Activated CD4-positive, alpha-beta T cell treated with anti-CD3 and anti-CD28 coated beads for 36 hours (primary cell): ENCODE results near the gene PRCD. TPM values are rescaled to one million over a fixed set of nuclear protein-coding genes. Genes with fewer than 3 reads are reported as not detected.

Experiments
- ATAC-seq: fragments of 200-7000 bp; cut with Tn5 transposase; one replicate; pipeline ENCODE4 v1.10.0; 2021; ENCODE audit warnings: mild to moderate bottlenecking, moderate library complexity
- CTCF ChIA-PET: fragments of 350-600 bp; sonication (Branson Sonifier 250); formaldehyde crosslinking; loops from one replicate; lab custom pipeline; 2021; ENCODE audit warnings: antibody characterized with exemption; lab: Charles Lee
- POLR2A ChIA-PET: fragments of 350-600 bp; sonication (Branson Sonifier 250); formaldehyde crosslinking; loops from one replicate; lab custom pipeline; 2021; ENCODE audit warnings: antibody characterized with exemption, inconsistent platforms; lab: Charles Lee
- DNase-seq: peaks from one replicate; pipeline ENCODE4 v3.0.0-alpha.2; 2020
- H3K27ac Mint-ChIP-seq: one replicate; pipeline ENCODE4 v1.8.0; 2021; ENCODE audit warnings: mixed read lengths
- H3K27me3 Mint-ChIP-seq: one replicate; pipeline ENCODE4 v1.8.0; 2021; ENCODE audit warnings: mixed read lengths
- H3K36me3 Mint-ChIP-seq: one replicate; pipeline ENCODE4 v1.8.0; 2021; ENCODE audit warnings: low read depth, mixed read lengths
- H3K4me1 Mint-ChIP-seq: one replicate; pipeline ENCODE4 v1.8.0; 2021; ENCODE audit warnings: mixed read lengths
- H3K4me3 Mint-ChIP-seq: one replicate; pipeline ENCODE4 v1.8.0; 2021; ENCODE audit warnings: mild to moderate bottlenecking, moderate library complexity, mixed read lengths
- H3K9me3 Mint-ChIP-seq: one replicate; pipeline ENCODE4 v1.8.0; 2021; ENCODE audit warnings: low read depth, mixed read lengths
- intact Hi-C, 2 experiments: fragments of 100-400 bp; cut with DNase I in 1 of 2; cut with micrococcal nuclease in 1 of 2; formaldehyde crosslinking; loops; one replicate each; pipeline versions ENCODE4 v1.14.2 to v1.15.1; 2022 to 2024; cut with DNase I, micrococcal nuclease
- total RNA-seq, 2 experiments: library from RNA; stranded (reverse); gene quantifications; one replicate each; pipeline ENCODE4 v1.2.3, GENCODE V29; 2021

The PRCD gene
- total RNA-seq, 2 experiments from 2014 or later, result not detected

- peaks cover 6% of the 10 kb centered on the region for H3K4me1 Mint-ChIP-seq
Observed at GRCh38 chr17:76586741-76587487, 47.1 kb downstream of the PRCD start.

GRCh38 chr17:76588182-76588581 is 48.3 kb downstream of the PRCD start:
- DNase-seq (no peak), ATAC-seq (no peak)
- no peaks in the 10 kb centered on the region for H3K36me3 Mint-ChIP-seq
- H3K27me3 Mint-ChIP-seq, result peaks cover 36% of the 10 kb centered on the region
- ChIA-PET CTCF (interaction anchor here (0.5 to 2.3 kb wide), 6 partner anchors 11 to 272 kb away, joined by 3 to 11 read pairs (median 4); no protein-coding TSS in a partner anchor), POLR2A (no interaction called here)
- peaks cover 6% of the 10 kb centered on the region for H3K4me1 Mint-ChIP-seq
- H3K4me3 Mint-ChIP-seq, result no peak overlapping the region
- intact Hi-C loops, result loop anchor here in 1 of 2 experiments (5.0 to 10.0 kb wide), 2 partner anchors 34 to 63 kb away; no protein-coding TSS in a partner anchor
- H3K9me3 Mint-ChIP-seq, result no peaks in the 10 kb centered on the region
- H3K27ac Mint-ChIP-seq, result no peak overlapping the region

More at GRCh38 chr17:76586741-76587487, 47.1 kb downstream of the PRCD start:
- CTCF ChIA-PET, result interaction anchor here (0.7 to 1.2 kb wide), 2 partner anchors 120 to 285 kb away, joined by 6 read pairs; partner anchors contain the start of gene AANAT
- Mint-ChIP-seq H3K27me3 (peaks cover 37% of the 10 kb centered on the region), H3K4me3 (no peak overlapping the region), H3K9me3 (no peaks in the 10 kb centered on the region), H3K27ac (no peak overlapping the region), H3K36me3 (no peaks in the 10 kb centered on the region)
- POLR2A ChIA-PET, result no interaction called here
- no peak for DNase-seq
- intact Hi-C loops, result loop anchor here in 1 of 2 experiments (5.0 to 10.0 kb wide), 2 partner anchors 35 to 62 kb away; no protein-coding TSS in a partner anchor
- no peak for ATAC-seq

GRCh38 chr17:76593384-76593826 is 53.6 kb downstream of the PRCD start:
- POLR2A ChIA-PET, result no interaction called here
- ATAC-seq (no peak), DNase-seq (no peak)
- no peak overlapping the region for H3K27ac Mint-ChIP-seq
- H3K36me3 Mint-ChIP-seq, result no peaks in the 10 kb centered on the region
- H3K9me3 Mint-ChIP-seq, result no peaks in the 10 kb centered on the region
- H3K4me3 Mint-ChIP-seq, result no peak overlapping the region
- peaks cover 13% of the 10 kb centered on the region for H3K27me3 Mint-ChIP-seq
- no peaks in the 10 kb centered on the region for H3K4me1 Mint-ChIP-seq
- intact Hi-C loops, result no loop called here
- CTCF ChIA-PET, result interaction anchor here (0.9 to 1.6 kb wide), 2 partner anchors 45 to 195 kb away, joined by 3 to 5 read pairs; no protein-coding TSS in a partner anchor

DNA sequence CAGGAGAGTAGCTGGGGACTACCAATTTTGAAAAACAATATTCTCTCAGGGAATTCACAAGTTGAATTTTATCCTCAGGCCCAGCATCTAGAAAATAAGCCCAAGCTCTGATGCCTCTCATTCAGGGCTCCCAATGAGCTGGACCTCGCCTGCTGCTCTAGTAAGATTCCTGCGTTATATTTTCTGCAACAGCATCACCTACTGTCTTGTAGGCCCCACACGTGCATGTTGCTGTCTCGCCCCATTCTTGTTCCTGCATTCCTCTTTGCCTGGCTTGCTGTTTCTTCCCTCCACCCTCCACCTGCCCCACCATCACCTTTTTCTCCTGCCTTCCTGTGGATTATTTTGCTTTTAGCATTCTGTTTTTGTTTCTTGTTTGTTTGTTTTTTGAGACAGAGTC is 54.1 kb downstream of the PRCD start:
- Mint-ChIP-seq H3K27me3 (peaks cover 11% of the 10 kb centered on the region), H3K36me3 (no peaks in the 10 kb centered on the region), H3K27ac (no peak overlapping the region), H3K9me3 (no peaks in the 10 kb centered on the region), H3K4me3 (no peak overlapping the region), H3K4me1 (no peaks in the 10 kb centered on the region)
- intact Hi-C loops, result no loop called here
- ChIA-PET POLR2A (no interaction called here), CTCF (interaction anchor here (0.9 to 1.6 kb wide), 3 partner anchors 45 to 196 kb away, joined by 3 to 5 read pairs (median 5); no protein-coding TSS in a partner anchor)
- DNase-seq, result no peak
- ATAC-seq, result no peak

GRCh38 chr17:76594690-76595089 is 54.8 kb downstream of the PRCD start:
- intact Hi-C loops, result no loop called here
- DNase-seq (no peak), ATAC-seq (no peak)
- Mint-ChIP-seq H3K27ac (no peak overlapping the region), H3K27me3 (peaks cover 6% of the 10 kb centered on the region), H3K9me3 (no peaks in the 10 kb centered on the region), H3K4me3 (no peak overlapping the region), H3K4me1 (no peaks in the 10 kb centered on the region), H3K36me3 (no peaks in the 10 kb centered on the region)
- ChIA-PET POLR2A (no interaction called here), CTCF (interaction anchor here (0.7 to 1.4 kb wide), 3 partner anchors 15 to 87 kb away, joined by 3 to 5 read pairs (median 5); no protein-coding TSS in a partner anchor)

Other genes with a start within 250 kb of the PRCD start
- 1 to 10 TPM in 1 of 2 experiments, under 1 TPM in 1; 0.63 to 1.2 TPM for gene QRICH2, start 231.8 kb upstream of the PRCD start, total RNA-seq
- gene PRPSAP1, start 186.1 kb upstream of the PRCD start, total RNA-seq, result 10 to 100 TPM; 26.7 to 34.9 TPM
- gene SPHK1, start 155.4 kb upstream of the PRCD start, total RNA-seq, result 10 to 100 TPM in 1 of 2 experiments, 1 to 10 TPM in 1; 7.4 to 11.7 TPM
- 10 to 100 TPM; 28.1 to 30.7 TPM for gene UBE2O, start 86.9 kb upstream of the PRCD start, total RNA-seq
- gene AANAT, start 72.4 kb upstream of the PRCD start, total RNA-seq, result under 1 TPM in 1 of 2 experiments, not detected in 1; 0.16 TPM
- 10 to 100 TPM; 23.9 to 28.4 TPM for gene RHBDF2, start 38.6 kb upstream of the PRCD start, total RNA-seq
- not detected for gene CYGB, start 2.3 kb upstream of the PRCD start, total RNA-seq
- gene ST6GALNAC2, start 45.8 kb downstream of the PRCD start, total RNA-seq, result under 1 TPM in 1 of 2 experiments, not detected in 1; 0.32 TPM
- gene ST6GALNAC1, start 103.7 kb downstream of the PRCD start, total RNA-seq, result under 1 TPM; 0.88 to 0.89 TPM
- 10 to 100 TPM; 18.4 to 20.2 TPM for gene MXRA7, start 170.9 kb downstream of the PRCD start, total RNA-seq
- gene JMJD6, start 186.6 kb downstream of the PRCD start, total RNA-seq, result 10 to 100 TPM; 51.3 to 65.5 TPM
- gene METTL23, start 186.8 kb downstream of the PRCD start, total RNA-seq, result 10 to 100 TPM; 18.9 to 25.3 TPM
- gene SRSF2, start 197.3 kb downstream of the PRCD start, total RNA-seq, result 100 to 1,000 TPM; 335 to 340 TPM
- gene MFSD11, start 198.1 kb downstream of the PRCD start, total RNA-seq, result 10 to 100 TPM; 10.3 to 15.1 TPM